H9 (cell line): Measurements from ENCODE around the gene DCAF5. TPM values are rescaled to one million over a fixed set of nuclear protein-coding genes. Genes with fewer than 3 reads are reported as not detected.
A peak's percentile ranks its signal among the peaks of the same experiment; 100 is the strongest.

Experiments used
- DNase-seq: peaks from one replicate; pipeline ENCODE4 v3.0.0-alpha.2; 2017
- H2AFZ ChIP-seq: one replicate; pipeline ENCODE4 v1.6.1; 2013; ENCODE audit warnings: mild to moderate bottlenecking, low read length, control low read depth, moderate library complexity
- H2AK5ac ChIP-seq: 2 replicates; pipeline ENCODE4 v1.6.1; 2013; ENCODE audit warnings: low read length, control low read depth, mixed read lengths; ENCODE audit not compliant: insufficient read length
- H2BK120ac ChIP-seq: one replicate; pipeline ENCODE4 v1.6.1; 2013; ENCODE audit warnings: low read depth, mild to moderate bottlenecking, low read length, control low read depth, inconsistent platforms; ENCODE audit not compliant: poor library complexity, severe bottlenecking
- H2BK12ac ChIP-seq: 2 replicates; pipeline ENCODE4 v1.6.1; 2013; ENCODE audit warnings: low read length, control low read depth, mixed read lengths, low read depth; ENCODE audit not compliant: insufficient read length
- H2BK15ac ChIP-seq: 2 replicates; pipeline ENCODE4 v1.6.1; 2013; ENCODE audit warnings: low read depth, low read length, control low read depth
- H2BK20ac ChIP-seq: one replicate; pipeline ENCODE4 v1.6.1; 2013; ENCODE audit warnings: low read depth, mild to moderate bottlenecking, low read length, control low read depth, inconsistent platforms; ENCODE audit not compliant: poor library complexity, severe bottlenecking
- H2BK5ac ChIP-seq: 2 replicates; pipeline ENCODE4 v1.6.1; 2013; ENCODE audit warnings: low read length, control low read depth, mixed read lengths; ENCODE audit not compliant: insufficient read length
- H3K14ac ChIP-seq: 2 replicates; pipeline ENCODE4 v1.6.1; 2013; ENCODE audit warnings: low read length, control low read depth; ENCODE audit not compliant: insufficient read depth
- H3K18ac ChIP-seq: 2 replicates; pipeline ENCODE4 v1.6.1; 2013; ENCODE audit warnings: low read depth, mild to moderate bottlenecking, mixed read lengths, low read length, control low read depth; ENCODE audit not compliant: insufficient read length
- H3K23ac ChIP-seq: 2 replicates; pipeline ENCODE4 v1.6.1; 2013; ENCODE audit warnings: low read length, control low read depth, mixed read lengths, low read depth; ENCODE audit not compliant: insufficient read length
- H3K23me2 ChIP-seq: 2 replicates; pipeline ENCODE4 v1.6.1; 2013; ENCODE audit warnings: low read depth, mild to moderate bottlenecking, mixed read lengths, low read length, control low read depth; ENCODE audit not compliant: insufficient read length, poor library complexity, severe bottlenecking
- H3K27ac ChIP-seq: 2 replicates; pipeline ENCODE4 v1.5.1; 2013; ENCODE audit warnings: low read length, control low read depth, mixed read lengths, low read depth; ENCODE audit not compliant: insufficient read length
- H3K27me3 ChIP-seq: 2 replicates; pipeline ENCODE4 v1.6.1; 2013; ENCODE audit warnings: low read length, control low read depth, inconsistent platforms; ENCODE audit not compliant: insufficient read depth
- H3K4ac ChIP-seq: 2 replicates; pipeline ENCODE4 v1.6.1; 2013; ENCODE audit warnings: low read depth, mild to moderate bottlenecking, control low read depth, inconsistent platforms, low read length, moderate library complexity
- H3K4me1 ChIP-seq: 2 replicates; pipeline ENCODE4 v1.6.1; 2013; ENCODE audit warnings: low read length, control low read depth, inconsistent platforms; ENCODE audit not compliant: insufficient read depth
- H3K4me2 ChIP-seq: 2 replicates; pipeline ENCODE4 v1.6.1; 2013; ENCODE audit warnings: low read length, control low read depth, mixed read lengths; ENCODE audit not compliant: insufficient read length, insufficient read depth
- H3K56ac ChIP-seq: 2 replicates; pipeline ENCODE4 v1.6.1; 2013; ENCODE audit warnings: low read depth, mild to moderate bottlenecking, mixed read lengths, low read length, control low read depth; ENCODE audit not compliant: insufficient read length
- H3K79me1 ChIP-seq: 2 replicates; pipeline ENCODE4 v1.6.1; 2013; ENCODE audit warnings: low read depth, mild to moderate bottlenecking, moderate library complexity, low read length, control low read depth, inconsistent platforms; ENCODE audit not compliant: insufficient read depth, poor library complexity, severe bottlenecking
- H3K79me2 ChIP-seq: 2 replicates; pipeline ENCODE4 v1.6.1; 2013; ENCODE audit warnings: low read length, control low read depth, inconsistent platforms; ENCODE audit not compliant: insufficient read depth
- H3K9ac ChIP-seq: 2 replicates; pipeline ENCODE4 v1.6.1; 2013; ENCODE audit warnings: low read length, control low read depth, mixed read lengths; ENCODE audit not compliant: insufficient read length; ENCODE audit errors: extremely low read depth
- H3K9me3 ChIP-seq: one replicate; pipeline ENCODE4 v1.6.1; 2013; ENCODE audit warnings: low read depth, low read length, inconsistent platforms; ENCODE audit not compliant: control insufficient read depth
- H3T11ph ChIP-seq: one replicate; pipeline ENCODE4 v1.6.1; 2013; ENCODE audit warnings: mild to moderate bottlenecking, low read length, control low read depth, inconsistent platforms
- H4K20me1 ChIP-seq: one replicate; pipeline ENCODE4 v1.6.1; 2013; ENCODE audit not compliant: control insufficient read depth, insufficient read length, insufficient read depth
- H4K5ac ChIP-seq: 2 replicates; pipeline ENCODE4 v1.6.1; 2013; ENCODE audit warnings: low read depth, mild to moderate bottlenecking, mixed read lengths, low read length, control low read depth; ENCODE audit not compliant: insufficient read length
- H4K8ac ChIP-seq: replicated peaks from 2 replicates; pipeline ENCODE4 v1.6.1; 2013; ENCODE audit warnings: low read length, control low read depth, mixed read lengths, low read depth; ENCODE audit not compliant: insufficient read length
- H4K91ac ChIP-seq: 2 replicates; pipeline ENCODE4 v1.6.1; 2013; ENCODE audit warnings: low read depth, mild to moderate bottlenecking, moderate library complexity, mixed read lengths, low read length, control low read depth; ENCODE audit not compliant: insufficient read length
- H3K27ac Mint-ChIP-seq, 3 experiments: 2 replicates in 2 of 3; 3 replicates in 1 of 3; pipeline ENCODE4 v1.8.0; 2020 to 2021; ENCODE audit warnings: mixed read lengths in 3 of 3, mild to moderate bottlenecking in 1 of 3, moderate library complexity in 1 of 3
- H3K27me3 Mint-ChIP-seq: 2 replicates; pipeline ENCODE4 v1.8.0; 2021; ENCODE audit warnings: low read depth, mild to moderate bottlenecking, moderate library complexity, mixed read lengths
- H3K36me3 Mint-ChIP-seq, 3 experiments: 2 replicates in 2 of 3; 3 replicates in 1 of 3; pipeline ENCODE4 v1.8.0; 2020 to 2021; ENCODE audit warnings: low read depth in 3 of 3, mixed read lengths in 3 of 3; ENCODE audit not compliant: insufficient read depth in 1 of 3
- H3K4me1 Mint-ChIP-seq, 2 experiments: 2 replicates each; pipeline ENCODE4 v1.8.0; 2020; ENCODE audit warnings: mixed read lengths in 2 of 2
- H3K4me3 Mint-ChIP-seq, 2 experiments: 2 replicates in 1 of 2; 3 replicates in 1 of 2; pipeline ENCODE4 v1.8.0; 2020 to 2021; ENCODE audit warnings: mild to moderate bottlenecking in 2 of 2, mixed read lengths in 2 of 2, moderate library complexity in 1 of 2
- H3K9me3 Mint-ChIP-seq, 2 experiments: 2 replicates in 1 of 2; 3 replicates in 1 of 2; pipeline ENCODE4 v1.8.0; 2020; ENCODE audit warnings: mild to moderate bottlenecking in 2 of 2, mixed read lengths in 2 of 2, moderate library complexity in 1 of 2
- CTCF ChIP-seq: fragments of 200-600 bp; sonication (generic); conservative IDR thresholded peaks from 3 replicates; pipeline ENCODE4 v1.8.0; 2021; ENCODE audit warnings: antibody characterized with exemption, mild to moderate bottlenecking
- WGBS: extraction: QIAGEN DNeasy Blood & Tissue Kit; methylation state at CpG from one replicate; pipeline ENCODE4 v1.1.7; 2013; ENCODE audit warnings: missing lambda C conversion rate, low lambda C conversion rate, mixed read lengths; ENCODE audit not compliant: insufficient read length; ENCODE audit errors: extremely low coverage; 5-methylcytosine and 5-hydroxymethylcytosine counted together
- total RNA-seq: library from RNA; stranded (reverse); gene quantifications from 2 replicates; pipeline ENCODE4 v1.2.1, GENCODE V29; 2021

DCAF5 gene
- total RNA-seq, 1 experiment from 2014 or later = 31.4 TPM

DNA sequence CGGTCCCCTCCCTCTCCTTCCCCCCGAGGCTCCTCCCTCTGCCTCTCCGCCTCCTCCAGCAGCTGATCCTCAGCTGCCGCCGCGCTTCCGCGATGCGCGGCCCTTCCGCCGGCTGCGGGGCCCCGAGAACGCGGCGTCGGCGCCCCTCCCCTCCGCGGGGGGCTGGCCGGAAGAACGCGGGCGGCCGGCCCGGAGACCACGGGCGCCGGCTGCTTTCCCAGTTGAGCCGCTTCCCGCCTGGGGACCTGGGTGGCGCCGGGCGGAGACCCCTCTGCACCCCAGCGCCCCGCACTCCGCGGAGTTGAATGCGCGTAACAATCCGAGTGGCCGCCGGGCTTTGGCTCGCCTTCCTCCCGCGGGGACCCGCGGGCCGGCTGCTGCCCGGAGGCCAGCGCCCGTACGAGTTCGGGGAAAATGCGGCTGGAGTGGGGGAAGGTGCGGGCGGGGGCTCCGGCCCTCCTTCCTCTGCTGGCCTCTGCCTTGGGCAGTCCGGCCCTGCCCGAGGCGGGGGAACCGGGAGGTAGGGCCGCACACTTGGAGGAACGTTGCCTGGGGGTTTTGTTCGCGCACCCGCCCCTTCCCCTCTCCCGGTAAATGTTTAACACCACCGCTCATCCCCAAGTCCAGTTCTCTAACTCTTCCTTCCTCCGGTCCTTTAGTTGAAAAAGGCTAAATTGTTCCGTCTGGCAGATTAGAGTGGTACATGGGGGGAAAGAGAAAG, 393 bp upstream of the DCAF5 start:
- no peak for TF ChIP-seq CTCF
- H4K20me1 ChIP-seq = no peaks in the 10 kb centered on the region
- H3K4me2 ChIP-seq = peak overlapping the region; percentile 99
- no peak overlapping the region for H3K27ac ChIP-seq
- no peak overlapping the region for H2BK15ac ChIP-seq
- no peak overlapping the region for H3K56ac ChIP-seq
- H3K4me1 ChIP-seq = peaks cover 4% of the 10 kb centered on the region; the same call in 1 of the 2 replicates
- H3T11ph ChIP-seq = no peak overlapping the region
- H3K4ac ChIP-seq = no peak overlapping the region
- peaks cover 13% of the 10 kb centered on the region for H3K27me3 Mint-ChIP-seq
- H2BK12ac ChIP-seq = no peak overlapping the region
- peaks cover 4 to 6% (median 6%) of the 10 kb centered on the region in 3 experiments; a peak in 6 of 7 replicates for H3K36me3 Mint-ChIP-seq
- H3K79me1 ChIP-seq = peaks cover 6% of the 10 kb centered on the region
- peak; percentile 92 for DNase-seq
- H3K23me2 ChIP-seq = peaks cover 16% of the 10 kb centered on the region
- WGBS = no CpG with 5 or more reads among the region's 72 CpGs
- no peak overlapping the region for H4K8ac ChIP-seq
- H2AK5ac ChIP-seq = no peak overlapping the region
- H4K91ac ChIP-seq = no peak overlapping the region
- H3K9me3 Mint-ChIP-seq = 0 out of 5 replicates have a peak, but pooled peaks cover 0 to 2% of the 10 kb centered on the region in 2 experiments
- no peak overlapping the region for H3K18ac ChIP-seq
- H3K23ac ChIP-seq = no peak overlapping the region
- H3K4me1 Mint-ChIP-seq = peaks cover 17 to 27% of the 10 kb centered on the region in 2 experiments
- no peaks in the 10 kb centered on the region; the same call in 1 of the 2 replicates for H3K27me3 ChIP-seq
- no peak overlapping the region for H2BK5ac ChIP-seq
- H3K4me3 Mint-ChIP-seq = peak overlapping the region; percentile 88 to 91
- H3K27ac Mint-ChIP-seq = peak overlapping the region in 2 of 3 experiments; percentile 27 to 32; a peak in 1 of 7 replicates
- no peak overlapping the region for H2BK120ac ChIP-seq
- H2BK20ac ChIP-seq = no peak overlapping the region
- no peaks in the 10 kb centered on the region for H3K9me3 ChIP-seq
- H3K79me2 ChIP-seq = peaks cover 2% of the 10 kb centered on the region; the same call in 1 of the 2 replicates
- no peak overlapping the region for H4K5ac ChIP-seq
- H2AFZ ChIP-seq = peak overlapping the region; percentile 61
- H3K9ac ChIP-seq = no peak overlapping the region
- H3K14ac ChIP-seq = 0 out of 2 replicates have a peak overlapping the region, but pooled peaks have one; percentile 9
